Measurements from ENCODE around the gene ATP2C1.
"Not testable (repeated sequence)": the region's sequence is repeated elsewhere in the genome, so short reads cannot be mapped to it uniquely, and the experiment has no call there.

The ATP2C1 gene

DNA sequence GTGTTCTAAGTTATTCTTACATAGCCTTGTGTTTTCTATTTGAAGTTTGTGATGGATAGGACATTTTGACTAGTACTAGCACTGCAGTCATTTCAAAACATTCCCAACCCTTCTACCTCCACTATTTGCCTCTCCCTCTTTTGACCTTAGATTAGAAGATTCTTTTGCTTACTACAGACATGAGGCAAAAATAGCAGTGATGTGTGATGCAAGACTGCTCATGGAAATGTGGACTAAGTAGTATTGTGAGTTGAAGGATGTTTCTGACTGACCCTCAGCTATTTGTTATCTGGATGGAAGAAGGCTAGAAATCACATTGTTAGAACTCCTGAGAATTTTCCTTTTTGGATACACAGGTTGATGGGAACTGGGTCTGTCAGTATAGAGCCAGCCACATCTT, 45.9 kb downstream of the ATP2C1 start:
- no peak for DNase-seq (ENCODE audit: low read depth)

DNA sequence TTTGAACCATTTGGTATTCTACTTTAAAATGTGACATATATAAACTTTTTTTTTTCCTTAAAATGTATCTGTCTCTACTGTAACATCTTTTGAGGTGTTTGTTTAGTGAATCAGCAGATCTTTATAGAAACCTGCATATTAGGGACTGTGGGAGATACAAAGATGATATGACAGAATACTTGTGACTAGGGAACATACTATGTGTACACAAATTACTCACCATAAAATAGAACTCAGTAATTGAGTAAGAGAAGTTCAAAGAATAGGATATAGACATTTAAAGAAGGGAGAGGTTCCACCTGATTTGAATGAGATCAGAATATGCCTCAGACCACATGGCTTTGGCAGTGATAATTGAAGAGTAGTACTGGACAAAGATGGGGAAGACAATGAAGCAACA, 47.9 kb downstream of the ATP2C1 start:
- no peak for DNase-seq (ENCODE audit: low read depth)

GRCh38 chr3:130946882-130947281, 53.0 kb downstream of the ATP2C1 start:
- DNase-seq (ENCODE audit: low read depth) = no peak

DNA sequence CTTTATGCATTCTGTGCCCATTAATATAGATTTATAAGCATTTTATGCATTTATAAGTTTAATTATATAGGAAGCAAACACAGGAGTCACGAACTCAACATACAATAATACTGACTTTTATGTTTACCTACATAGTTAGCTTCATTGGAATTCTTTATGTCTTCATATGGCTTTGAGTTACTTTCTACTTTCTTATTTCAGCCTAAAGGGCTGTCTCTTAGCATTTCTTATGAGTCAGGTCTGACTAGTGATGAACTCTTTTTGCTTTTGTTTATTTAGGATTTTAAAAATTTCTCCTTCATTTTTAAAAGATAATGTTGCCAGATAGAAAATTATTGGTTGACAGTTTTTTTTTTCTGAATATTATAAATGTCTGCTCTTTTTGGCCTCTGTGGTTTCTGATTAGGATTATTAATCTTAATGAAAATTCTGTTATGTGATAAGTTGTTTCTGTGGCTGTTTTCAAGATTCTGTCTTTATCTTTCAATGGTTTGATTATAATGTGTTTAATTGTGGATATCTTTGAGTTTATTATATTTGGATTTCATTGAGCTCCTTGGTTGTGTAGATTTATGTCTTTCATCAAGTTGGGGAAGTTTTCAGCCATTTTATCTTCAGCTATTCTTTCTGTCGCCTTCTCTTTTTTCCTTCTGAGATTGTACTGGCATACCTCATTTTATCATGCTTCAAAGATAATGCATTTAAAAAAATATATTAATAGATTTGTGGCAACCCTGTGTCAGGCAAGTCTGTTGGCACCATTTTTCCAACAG, 54.3 kb downstream of the ATP2C1 start:
- DNase-seq (ENCODE audit: low read depth) = no peak

DNA sequence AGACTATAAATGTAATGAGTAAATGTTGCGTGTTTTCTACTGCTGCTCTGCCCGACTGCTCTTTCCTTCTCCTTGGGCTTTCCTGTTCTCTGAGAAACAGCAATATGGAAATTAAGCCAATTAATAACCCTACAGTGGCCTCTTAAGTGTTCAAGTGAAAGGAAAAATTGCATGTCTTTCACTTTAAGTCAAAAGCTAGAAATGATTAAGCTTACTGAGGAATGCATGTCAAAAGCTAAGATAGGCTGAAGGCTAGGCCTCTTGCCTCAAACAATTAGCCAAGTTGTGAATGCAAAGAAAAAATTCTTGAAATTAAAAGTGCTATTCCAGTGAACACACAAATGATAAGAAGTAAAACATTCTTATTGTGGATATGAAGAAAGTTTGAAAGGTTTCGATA, 55.0 kb downstream of the ATP2C1 start:
- DNase-seq (ENCODE audit: low read depth) = no peak

- DNase-seq (ENCODE audit: low read depth) = no peak
These were observed 56.2 kb downstream of the ATP2C1 start for GRCh38 chr3:130950124-130950523.

DNA sequence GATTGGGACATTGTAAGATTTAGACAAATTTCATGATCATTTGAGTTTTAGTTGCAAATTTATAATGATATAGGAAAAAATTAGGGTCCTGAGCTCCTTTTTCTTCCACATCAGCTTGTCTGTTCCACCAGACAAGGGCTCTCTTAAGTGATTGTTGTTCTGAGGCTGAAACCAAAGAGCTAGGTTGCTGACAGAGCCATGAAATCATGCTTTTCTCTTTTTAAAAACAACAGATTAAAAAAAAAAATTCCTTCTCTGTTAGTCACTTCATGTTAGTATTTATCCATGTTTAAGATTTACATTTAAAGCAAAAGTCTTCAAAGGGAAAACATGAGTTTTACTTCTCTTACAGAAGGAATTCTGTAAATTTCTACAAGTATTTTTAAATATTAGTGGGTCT, 56.8 kb downstream of the ATP2C1 start:
- DNase-seq (ENCODE audit: low read depth) = no peak

DNA sequence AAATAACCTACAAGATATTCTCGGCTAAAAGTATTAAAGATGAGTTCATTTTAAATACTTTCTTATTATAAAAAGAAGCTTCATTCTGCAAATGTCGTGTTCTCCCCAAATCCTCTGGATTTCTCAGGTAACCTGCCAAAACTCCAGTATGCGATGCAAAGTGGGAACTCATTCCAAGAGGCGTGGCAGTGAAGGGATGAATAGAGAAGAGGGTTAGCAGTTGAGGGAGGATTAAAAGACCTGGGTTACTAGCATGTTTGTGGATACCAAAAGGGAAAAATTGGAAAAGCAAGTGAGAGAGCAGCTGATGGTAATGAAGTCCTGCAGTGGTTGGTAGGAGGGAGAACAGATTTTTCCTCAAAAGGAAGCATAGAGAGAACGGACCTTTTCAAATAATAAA, 61.6 kb downstream of the ATP2C1 start:
- no peak for DNase-seq (ENCODE audit: low read depth)

DNA sequence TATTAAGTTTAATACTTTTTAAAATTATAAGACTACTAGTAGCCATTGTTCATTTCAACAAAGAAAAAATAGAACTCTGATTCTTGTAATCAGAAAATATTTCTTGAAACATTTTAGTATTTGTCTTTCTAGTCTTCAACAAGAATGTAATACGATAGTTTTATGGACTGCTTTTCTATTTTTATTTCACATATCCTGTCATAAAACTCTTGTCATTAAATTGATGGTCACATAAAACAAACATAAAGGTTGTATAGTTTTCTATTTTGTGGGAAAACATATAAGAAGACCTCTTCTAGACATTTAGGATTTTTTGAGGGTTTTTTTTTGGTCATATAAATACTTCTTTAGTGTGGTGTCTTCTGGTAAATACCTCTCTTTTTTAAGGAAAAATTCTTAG, 62.4 kb downstream of the ATP2C1 start:
- no peak for DNase-seq (ENCODE audit: low read depth)

- DNase-seq (ENCODE audit: low read depth) = no peak
These were observed 62.8 kb downstream of the ATP2C1 start for GRCh38 chr3:130956721-130957120.

GRCh38 chr3:130960139-130960795, 66.4 kb downstream of the ATP2C1 start:
- no peak for DNase-seq (ENCODE audit: low read depth)

GRCh38 chr3:130961458-130961857, 67.6 kb downstream of the ATP2C1 start:
- no peak for DNase-seq (ENCODE audit: low read depth)

GRCh38 chr3:130963444-130963843, 69.6 kb downstream of the ATP2C1 start:
- DNase-seq (ENCODE audit: low read depth) = no peak

DNA sequence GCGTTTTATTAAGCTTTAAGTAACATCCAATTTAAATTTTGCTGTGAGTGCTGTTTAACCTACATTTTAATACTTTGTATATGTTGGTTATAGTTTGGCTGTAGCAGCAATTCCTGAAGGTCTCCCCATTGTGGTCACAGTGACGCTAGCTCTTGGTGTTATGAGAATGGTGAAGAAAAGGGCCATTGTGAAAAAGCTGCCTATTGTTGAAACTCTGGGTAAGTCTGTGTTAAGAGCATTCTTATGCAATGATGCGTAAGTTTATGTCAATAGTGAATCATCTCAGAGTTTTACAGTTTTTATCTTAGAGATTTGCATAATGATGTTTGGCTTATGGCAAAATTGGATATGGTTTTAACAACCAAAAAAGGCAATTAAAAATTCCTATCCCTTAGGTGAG, 70.0 kb downstream of the ATP2C1 start:
- peak; percentile 35 for DNase-seq (ENCODE audit: low read depth)

DNA sequence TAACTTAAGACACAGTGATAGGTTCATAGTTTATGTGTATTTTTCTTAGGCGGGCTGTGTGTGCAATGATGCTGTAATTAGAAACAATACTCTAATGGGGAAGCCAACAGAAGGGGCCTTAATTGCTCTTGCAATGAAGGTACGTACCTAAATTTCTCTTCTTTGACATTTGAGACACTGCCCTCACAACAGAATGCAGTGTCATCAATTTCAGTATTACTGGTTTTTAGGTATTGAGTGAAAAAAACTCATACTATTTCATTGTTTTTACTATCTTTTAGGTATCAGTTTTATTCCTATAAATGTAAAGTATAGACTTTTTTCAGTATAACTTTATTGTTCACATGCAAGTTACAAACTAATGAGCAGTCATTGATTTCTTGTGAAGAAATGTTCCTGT, 73.4 kb downstream of the ATP2C1 start:
- DNase-seq (ENCODE audit: low read depth) = no peak

- no peak for DNase-seq (ENCODE audit: low read depth)
These were observed 74.3 kb downstream of the ATP2C1 start for GRCh38 chr3:130968221-130968620.

DNA sequence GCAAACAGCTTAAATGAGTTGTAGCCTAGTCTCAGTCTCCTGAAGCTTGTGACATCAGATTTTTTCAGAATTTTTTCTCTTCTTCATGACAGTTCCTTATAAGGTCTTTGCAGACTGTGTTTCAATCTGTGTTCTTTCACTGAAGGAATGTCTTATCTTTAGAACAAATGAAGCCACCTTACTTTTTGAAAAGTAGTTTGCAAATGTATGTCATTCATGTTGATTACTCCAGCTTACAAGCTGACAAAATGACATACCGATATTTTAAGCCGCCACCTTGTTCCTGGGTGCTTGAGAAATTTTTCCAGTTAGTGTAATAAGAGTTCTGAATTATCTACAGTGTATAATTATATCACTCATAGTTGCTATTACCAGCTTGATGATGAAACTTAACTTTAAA, 75.7 kb downstream of the ATP2C1 start:
- no peak for DNase-seq (ENCODE audit: low read depth)

DNA sequence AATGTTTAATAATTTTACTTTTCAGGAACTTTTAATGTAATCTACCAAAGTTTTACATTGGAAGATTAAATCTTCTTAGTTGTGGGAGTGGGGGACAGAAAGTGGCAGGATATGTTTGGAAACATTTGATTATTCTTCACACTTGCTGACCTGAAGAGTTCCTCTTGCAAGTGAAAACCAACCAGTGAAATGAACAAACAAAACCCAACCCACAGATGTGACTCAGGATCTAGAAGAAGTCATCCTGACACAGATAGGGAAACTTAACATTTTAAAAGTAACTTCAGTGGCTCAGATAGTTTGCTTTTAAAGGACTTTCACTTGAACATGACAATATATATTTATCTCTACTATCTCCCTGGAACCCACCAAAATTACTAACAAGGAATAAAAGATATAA, 77.3 kb downstream of the ATP2C1 start:
- no peak for DNase-seq (ENCODE audit: low read depth)

DNA sequence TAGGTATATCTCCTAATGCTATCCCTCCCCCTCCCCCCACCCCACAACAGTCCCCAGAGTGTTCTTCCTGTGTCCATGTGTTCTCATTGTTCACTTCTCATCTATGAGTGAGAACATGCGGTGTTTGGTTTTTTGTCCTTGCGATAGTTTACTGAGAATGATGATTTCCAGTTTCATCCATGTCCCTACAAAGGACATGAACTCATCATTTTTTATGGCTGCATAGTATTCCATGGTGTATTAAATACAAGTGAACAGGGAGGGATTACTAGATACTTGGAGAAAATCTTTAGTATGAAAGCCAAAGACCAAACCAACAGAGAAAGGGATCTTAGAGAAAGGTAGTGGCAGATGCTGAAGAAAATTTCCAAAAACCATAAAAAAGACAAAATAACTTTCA, 78.7 kb downstream of the ATP2C1 start:
- not testable (repeated sequence) for DNase-seq (ENCODE audit: low read depth)

DNA sequence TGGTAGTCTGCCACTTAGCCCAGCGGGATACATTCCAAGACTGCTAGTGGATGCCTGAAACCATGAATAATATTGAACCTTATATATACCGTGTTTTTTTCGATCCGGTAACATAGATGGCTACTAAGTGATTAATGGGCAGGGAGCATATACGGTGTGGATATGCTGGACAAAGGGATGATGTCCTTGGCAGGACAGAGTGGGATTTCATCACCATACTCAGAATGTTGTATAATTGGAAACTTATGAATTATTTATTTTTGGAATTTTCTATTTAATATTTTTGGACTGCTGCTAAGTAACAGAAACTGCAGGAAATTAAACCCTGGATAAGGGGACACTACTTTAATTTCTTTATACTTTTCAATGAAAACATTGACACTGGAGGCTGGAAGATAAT, 79.5 kb downstream of the ATP2C1 start:
- no peak for DNase-seq (ENCODE audit: low read depth)

DNA sequence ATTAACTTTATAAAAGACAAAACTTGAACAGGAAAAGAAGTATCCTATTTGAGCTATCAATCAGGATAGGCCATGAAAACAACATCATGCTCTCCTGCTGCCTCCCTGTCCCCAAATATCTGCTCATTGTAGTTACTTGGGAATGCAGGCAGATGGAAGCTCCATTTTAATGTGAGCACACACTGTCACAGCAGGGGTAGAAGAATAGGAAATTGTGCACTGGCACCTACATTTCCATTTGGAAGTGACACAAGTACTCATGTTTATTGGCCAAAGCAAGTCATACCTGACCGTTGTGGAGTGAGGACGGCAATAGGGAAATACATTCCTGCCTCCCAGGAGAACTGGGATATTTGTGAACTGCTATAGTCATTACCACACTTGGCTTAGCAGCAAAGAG, 80.3 kb downstream of the ATP2C1 start:
- no peak for DNase-seq (ENCODE audit: low read depth)

DNA sequence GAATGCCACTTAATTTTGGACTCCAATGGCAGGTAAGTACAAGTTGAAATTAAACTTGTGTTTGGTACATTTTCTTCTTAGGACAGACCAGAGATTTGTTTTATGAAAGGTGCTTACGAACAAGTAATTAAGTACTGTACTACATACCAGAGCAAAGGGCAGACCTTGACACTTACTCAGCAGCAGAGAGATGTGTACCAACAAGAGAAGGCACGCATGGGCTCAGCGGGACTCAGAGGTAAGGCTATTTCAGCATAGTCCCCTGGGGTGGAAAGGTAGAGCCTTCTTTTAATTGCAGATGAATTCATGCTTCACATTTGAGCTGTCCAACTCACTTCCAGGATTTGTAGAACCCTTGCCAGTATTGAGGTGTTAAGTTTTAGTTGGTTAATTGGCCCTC, 81.4 kb downstream of the ATP2C1 start:
- DNase-seq (ENCODE audit: low read depth) = no peak

DNA sequence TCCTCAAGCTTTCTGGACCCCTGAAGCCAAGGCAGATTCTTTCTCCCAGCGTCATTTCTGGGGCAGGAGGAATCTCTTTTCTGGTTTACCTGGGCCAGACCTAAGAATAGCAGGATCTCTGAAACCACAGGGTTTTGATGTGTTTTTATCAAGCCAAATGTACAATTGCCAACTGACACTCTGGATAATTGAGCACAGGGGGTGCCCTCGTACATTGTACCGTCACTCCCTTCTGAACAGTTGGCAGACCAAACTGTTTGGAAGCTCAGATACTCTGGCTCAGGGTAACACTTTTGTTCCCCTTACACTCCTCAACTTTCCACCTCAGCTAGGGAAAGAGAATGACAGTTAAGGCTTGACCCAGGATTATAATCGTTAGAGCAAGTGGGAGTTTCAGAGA, 82.8 kb downstream of the ATP2C1 start:
- no peak for DNase-seq (ENCODE audit: low read depth)

- DNase-seq (ENCODE audit: low read depth) = no peak
These were observed 85.2 kb downstream of the ATP2C1 start for GRCh38 chr3:130979117-130979516.

All from HS-27A (cell line).